Breast epithelium (tissue), 4 donors: ENCODE results near the gene TRIM32. TPM values are rescaled to one million over a fixed set of nuclear protein-coding genes. Genes with fewer than 3 reads are reported as not detected.

ENCODE experiments used
- DNase-seq, 2 donors: peaks; one replicate each; pipeline ENCODE4 v3.0.0-alpha.2; 2019; ENCODE audit warnings: low spot score in 2 of 2
- H3K27ac ChIP-seq, 2 donors: fragments of 200-600 bp; sonication (generic) in 1 of 2; one replicate each; pipeline ENCODE4 v1.5.1; 2016 to 2019; ENCODE audit warnings: mild to moderate bottlenecking in 1 of 2
- H3K27me3 ChIP-seq, 2 donors: fragments of 200-600 bp; sonication (generic) in 1 of 2; one replicate each; pipeline versions ENCODE4 v1.5.1 to v1.6.0; 2017 to 2019; ENCODE audit warnings: control low read depth in 1 of 2, mild to moderate bottlenecking in 1 of 2
- H3K36me3 ChIP-seq: fragments of 200-600 bp; one replicate; pipeline ENCODE4 v1.5.1; 2019
- H3K4me1 ChIP-seq, 2 donors: fragments of 200-600 bp; sonication (generic); one replicate each; pipeline ENCODE4 v1.5.1; 2016 to 2019; ENCODE audit warnings: control low read depth in 1 of 2
- H3K4me3 ChIP-seq, 3 donors: fragments of 200-600 bp; sonication (generic); 1 replicate in 2 of 3; 2 replicates in 1 of 3; pipeline ENCODE4 v1.5.1; 2016 to 2019; ENCODE audit warnings: mild to moderate bottlenecking in 3 of 3, moderate library complexity in 2 of 3
- H3K9me3 ChIP-seq, 2 donors: fragments of 200-600 bp; sonication (generic) in 1 of 2; one replicate each; pipeline ENCODE4 v1.5.1; 2016 to 2019; ENCODE audit warnings: control low read depth in 1 of 2
- POLR2A ChIP-seq: fragments of 450-650 bp; IDR thresholded peaks from one replicate; pipeline ENCODE4 v1.6.1; 2016; ENCODE audit warnings: antibody characterized with exemption, mild to moderate bottlenecking, moderate library complexity
- POLR2AphosphoS5 ChIP-seq, 3 donors: sonication (generic); formaldehyde crosslinking; IDR thresholded peaks; one replicate each; pipeline ENCODE4 v1.6.1; 2017; ENCODE audit warnings: antibody characterized with exemption in 3 of 3
- intact Hi-C: fragments of 100-400 bp; cut with DNase I; formaldehyde crosslinking; loops from one replicate; pipeline ENCODE4 v1.15.1; 2023; ENCODE audit warnings: low total_unique reads
- total RNA-seq, 3 donors: library from RNA; depleted of rRNA; stranded (reverse); fragments of >200 nt; gene quantifications; one replicate each; pipeline ENCODE4 v1.1.0, GENCODE V29; 2016
- TF ChIP-seq, protein P1 (sequence below), 3 donors: fragments of 450-650 bp; IDR thresholded peaks; one replicate each; pipeline ENCODE4 v1.5.1; 2016 to 2017; ENCODE audit warnings: antibody characterized with exemption in 3 of 3, mild to moderate bottlenecking in 3 of 3, moderate library complexity in 3 of 3

Gene TRIM32
- total RNA-seq, 3 donors from 2014 or later = 18.7 to 20.2 (median 19.0) TPM

DNA sequence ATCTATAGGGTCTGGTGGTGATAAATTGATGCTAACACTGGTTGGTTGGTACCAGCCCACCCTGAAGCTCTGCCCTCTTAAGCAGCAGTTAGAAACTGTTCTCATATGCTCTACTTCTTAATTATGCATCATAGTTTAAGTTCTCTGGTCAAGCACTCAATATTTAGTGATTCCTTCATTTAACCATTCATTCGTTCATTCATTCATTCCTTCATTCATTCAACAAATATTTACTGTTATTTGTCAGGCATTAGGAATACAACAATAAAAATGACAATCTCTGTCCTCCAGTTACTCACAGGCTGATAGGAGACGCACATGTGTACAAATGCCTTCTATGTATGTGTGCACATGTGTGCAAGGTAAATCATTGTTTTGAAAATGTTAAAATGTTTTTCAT lies 54.6 kb downstream of the TRIM32 start:
- Histone ChIP-seq H3K27me3 (no peaks in the 10 kb centered on the region), H3K4me1 (no peaks in the 10 kb centered on the region), H3K36me3 (no peaks in the 10 kb centered on the region), H3K27ac (no peak overlapping the region), H3K4me3 (no peak overlapping the region), H3K9me3 (no peaks in the 10 kb centered on the region)
- DNase-seq = no peak
- intact Hi-C loops = no loop called here
- TF ChIP-seq POLR2AphosphoS5 (IDR thresholded peaks at IDR 0.05) = no peak
- TF ChIP-seq POLR2A = no peak
- TF ChIP-seq, protein P1, sequence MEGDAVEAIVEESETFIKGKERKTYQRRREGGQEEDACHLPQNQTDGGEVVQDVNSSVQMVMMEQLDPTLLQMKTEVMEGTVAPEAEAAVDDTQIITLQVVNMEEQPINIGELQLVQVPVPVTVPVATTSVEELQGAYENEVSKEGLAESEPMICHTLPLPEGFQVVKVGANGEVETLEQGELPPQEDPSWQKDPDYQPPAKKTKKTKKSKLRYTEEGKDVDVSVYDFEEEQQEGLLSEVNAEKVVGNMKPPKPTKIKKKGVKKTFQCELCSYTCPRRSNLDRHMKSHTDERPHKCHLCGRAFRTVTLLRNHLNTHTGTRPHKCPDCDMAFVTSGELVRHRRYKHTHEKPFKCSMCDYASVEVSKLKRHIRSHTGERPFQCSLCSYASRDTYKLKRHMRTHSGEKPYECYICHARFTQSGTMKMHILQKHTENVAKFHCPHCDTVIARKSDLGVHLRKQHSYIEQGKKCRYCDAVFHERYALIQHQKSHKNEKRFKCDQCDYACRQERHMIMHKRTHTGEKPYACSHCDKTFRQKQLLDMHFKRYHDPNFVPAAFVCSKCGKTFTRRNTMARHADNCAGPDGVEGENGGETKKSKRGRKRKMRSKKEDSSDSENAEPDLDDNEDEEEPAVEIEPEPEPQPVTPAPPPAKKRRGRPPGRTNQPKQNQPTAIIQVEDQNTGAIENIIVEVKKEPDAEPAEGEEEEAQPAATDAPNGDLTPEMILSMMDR (IDR thresholded peaks at IDR 0.05) = no peak

DNA sequence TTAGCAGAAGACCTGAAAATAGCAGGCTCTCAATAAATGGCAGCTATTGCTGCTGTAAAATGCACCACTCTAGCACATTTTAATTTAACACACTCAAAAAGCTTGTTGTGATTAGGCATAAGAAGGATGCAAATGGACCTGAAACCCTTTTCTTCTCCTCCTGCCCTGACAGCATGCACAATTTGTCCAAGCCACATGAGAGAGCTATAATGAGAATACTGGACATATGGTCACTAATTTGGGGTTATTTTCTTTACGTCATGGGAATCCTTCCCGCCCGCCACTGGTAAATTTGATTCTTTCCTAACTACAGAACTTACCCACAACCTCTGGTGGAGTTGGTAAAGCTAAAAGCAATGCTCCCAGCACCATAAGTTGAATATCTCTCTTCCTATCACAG lies 62.1 kb downstream of the TRIM32 start:
- no peaks in the 10 kb centered on the region for H3K27me3 ChIP-seq
- H3K4me1 ChIP-seq = no peaks in the 10 kb centered on the region
- DNase-seq = no peak
- no peak overlapping the region for H3K27ac ChIP-seq
- H3K36me3 ChIP-seq = no peaks in the 10 kb centered on the region
- TF ChIP-seq POLR2A (no peak), POLR2AphosphoS5 (IDR thresholded peaks at IDR 0.05) (no peak)
- TF ChIP-seq, protein P1 (IDR thresholded peaks at IDR 0.05) = no peak
- intact Hi-C loops = no loop called here
- H3K9me3 ChIP-seq = no peaks in the 10 kb centered on the region
- no peak overlapping the region for H3K4me3 ChIP-seq

DNA sequence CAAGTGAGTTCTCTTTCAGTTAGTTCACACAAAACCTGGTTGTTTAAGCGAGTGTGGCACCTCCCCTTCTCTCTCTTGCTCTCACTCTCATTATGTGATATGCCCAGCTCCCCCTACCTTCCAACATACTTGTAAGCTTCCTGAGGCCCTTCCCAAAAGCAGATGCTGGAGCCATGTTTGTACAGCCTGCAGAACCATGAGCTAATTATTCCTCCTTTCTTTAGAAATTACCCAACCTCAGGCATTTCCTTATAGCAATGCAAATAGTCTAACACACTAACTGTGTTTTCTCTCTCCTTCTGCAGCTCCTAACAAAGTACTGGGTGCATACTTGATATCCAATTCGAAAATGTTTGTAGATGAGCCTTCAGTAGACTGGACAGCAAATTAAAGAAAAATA lies 62.7 kb downstream of the TRIM32 start:
- intact Hi-C loops = no loop called here
- H3K36me3 ChIP-seq = no peaks in the 10 kb centered on the region
- no peaks in the 10 kb centered on the region for H3K27me3 ChIP-seq
- H3K27ac ChIP-seq = no peak overlapping the region
- no peak for DNase-seq
- TF ChIP-seq, protein P1 (IDR thresholded peaks at IDR 0.05) = no peak
- TF ChIP-seq POLR2AphosphoS5 (IDR thresholded peaks at IDR 0.05) = no peak
- TF ChIP-seq POLR2A = no peak
- H3K4me3 ChIP-seq = no peak overlapping the region
- H3K9me3 ChIP-seq = no peaks in the 10 kb centered on the region
- H3K4me1 ChIP-seq = no peaks in the 10 kb centered on the region

DNA sequence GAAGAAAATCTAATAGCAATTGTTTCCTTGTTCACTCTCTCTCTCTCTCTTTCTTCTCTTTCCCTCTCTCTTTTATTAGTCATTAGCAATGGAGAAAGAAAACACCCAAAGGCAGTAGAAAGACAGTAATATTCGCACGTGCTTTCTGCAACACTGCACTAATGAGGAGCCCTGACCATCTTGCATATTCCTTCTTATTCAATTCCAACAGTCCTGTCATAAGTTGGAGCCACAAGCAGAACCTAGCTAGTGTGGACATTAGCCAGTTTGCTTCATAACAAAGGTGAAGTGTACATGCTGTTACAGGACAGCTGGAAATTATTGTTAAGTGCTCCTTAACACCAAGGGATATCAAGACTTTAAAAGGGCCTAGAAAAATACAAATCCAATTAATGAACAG lies 63.4 kb downstream of the TRIM32 start:
- Histone ChIP-seq H3K27ac (no peak overlapping the region), H3K36me3 (no peaks in the 10 kb centered on the region), H3K9me3 (no peaks in the 10 kb centered on the region), H3K4me1 (no peaks in the 10 kb centered on the region), H3K4me3 (no peak overlapping the region), H3K27me3 (no peaks in the 10 kb centered on the region)
- no peak for DNase-seq
- TF ChIP-seq POLR2AphosphoS5 (IDR thresholded peaks at IDR 0.05) (no peak), POLR2A (no peak)
- TF ChIP-seq, protein P1 (IDR thresholded peaks at IDR 0.05) = no peak
- intact Hi-C loops = no loop called here
